A673 (cell line): Measurements from ENCODE around the gene GET4. TPM values are rescaled to one million over a fixed set of nuclear protein-coding genes. Genes with fewer than 3 reads are reported as not detected.

ENCODE experiments used
- BruUV-seq: library from RNA; stranded (reverse); fragments of 400-500 nt; replicated peaks from 2 replicates; lab custom pipeline; 2021; lab: Mats Ljungman, UMichigan
- CTCF ChIA-PET: fragments of 300-600 bp; sonication (Branson Sonifier 250); formaldehyde crosslinking; loops from one replicate; lab custom pipeline; 2022; ENCODE audit warnings: antibody characterized with exemption; lab: Charles Lee
- POLR2A ChIA-PET: fragments of 300-600 bp; sonication (Branson Sonifier 250); formaldehyde crosslinking; loops from one replicate; lab custom pipeline; 2022; ENCODE audit warnings: antibody characterized with exemption; ENCODE audit not compliant: low non-redundant PET; lab: Charles Lee
- DNase-seq: peaks from one replicate; pipeline ENCODE4 v3.0.0-alpha.2; 2015; ENCODE audit warnings: low spot score
- H3K27ac ChIP-seq: fragments of 200-600 bp; sonication (generic); 2 replicates; pipeline ENCODE4 v1.5.1; 2016; ENCODE audit warnings: mixed run types, low read depth, mild to moderate bottlenecking, mixed read lengths, antibody characterized with exemption, low read length; ENCODE audit not compliant: poor library complexity, severe bottlenecking
- H3K27me3 ChIP-seq: fragments of 200-600 bp; sonication (generic); replicated peaks from 2 replicates; pipeline ENCODE4 v1.6.1; 2017; ENCODE audit warnings: mixed run types, low read depth, mild to moderate bottlenecking, mixed read lengths, antibody characterized with exemption, low read length; ENCODE audit not compliant: insufficient read depth, poor library complexity
- H3K36me3 ChIP-seq: fragments of 200-600 bp; sonication (generic); 2 replicates; pipeline ENCODE4 v1.6.1; 2016; ENCODE audit warnings: mixed run types, mild to moderate bottlenecking, mixed read lengths, antibody characterized with exemption, low read length; ENCODE audit not compliant: insufficient read depth, poor library complexity, severe bottlenecking
- H3K4me1 ChIP-seq: fragments of 200-600 bp; sonication (generic); 2 replicates; pipeline ENCODE4 v1.6.1; 2017; ENCODE audit warnings: mixed run types, mild to moderate bottlenecking, mixed read lengths, antibody characterized with exemption, low read length; ENCODE audit not compliant: insufficient read depth, poor library complexity, severe bottlenecking
- H3K4me3 ChIP-seq: fragments of 200-600 bp; sonication (generic); 2 replicates; pipeline ENCODE4 v1.5.1; 2016; ENCODE audit warnings: low read depth, mixed run types, mild to moderate bottlenecking, mixed read lengths, low read length; ENCODE audit not compliant: poor library complexity, severe bottlenecking
- H3K9me3 ChIP-seq: fragments of 200-600 bp; sonication (generic); 2 replicates; pipeline ENCODE4 v1.6.1; 2016; ENCODE audit warnings: mixed run types, low read depth, mild to moderate bottlenecking, mixed read lengths, antibody characterized with exemption, low read length; ENCODE audit not compliant: poor library complexity, severe bottlenecking
- EZH2 ChIP-seq: fragments of 200-600 bp; sonication (generic); IDR thresholded peaks from 2 replicates; pipeline ENCODE4 v1.6.1; 2017; ENCODE audit warnings: borderline replicate concordance, low read depth, mild to moderate bottlenecking, mixed read lengths, antibody characterized with exemption, low read length; ENCODE audit not compliant: poor library complexity, severe bottlenecking
- intact Hi-C: fragments of 100-400 bp; cut with micrococcal nuclease; formaldehyde crosslinking; loops from one replicate; pipeline ENCODE4 v1.10.0; 2022; ENCODE audit not compliant: unreplicated experiment
- total RNA-seq: library from RNA; stranded (reverse); gene quantifications from 2 replicates; pipeline ENCODE4 v1.2.3, GENCODE V29; 2021
- TF ChIP-seq, protein P1 (sequence below): fragments of 300-800, 200-600 bp; sonication (generic); conservative IDR thresholded peaks from 2 replicates; pipeline ENCODE4 v1.5.1; 2017; ENCODE audit warnings: low read depth, mild to moderate bottlenecking, antibody characterized with exemption, low read length, moderate library complexity, mixed read lengths

The GET4 gene
- total RNA-seq, 1 experiment from 2014 or later: 49.7 TPM

GRCh38 chr7:837001-837400, 39.4 kb upstream of the GET4 start:
- H3K27ac ChIP-seq: no peak overlapping the region
- H3K27me3 ChIP-seq: no peaks in the 10 kb centered on the region
- TF ChIP-seq, protein P1, sequence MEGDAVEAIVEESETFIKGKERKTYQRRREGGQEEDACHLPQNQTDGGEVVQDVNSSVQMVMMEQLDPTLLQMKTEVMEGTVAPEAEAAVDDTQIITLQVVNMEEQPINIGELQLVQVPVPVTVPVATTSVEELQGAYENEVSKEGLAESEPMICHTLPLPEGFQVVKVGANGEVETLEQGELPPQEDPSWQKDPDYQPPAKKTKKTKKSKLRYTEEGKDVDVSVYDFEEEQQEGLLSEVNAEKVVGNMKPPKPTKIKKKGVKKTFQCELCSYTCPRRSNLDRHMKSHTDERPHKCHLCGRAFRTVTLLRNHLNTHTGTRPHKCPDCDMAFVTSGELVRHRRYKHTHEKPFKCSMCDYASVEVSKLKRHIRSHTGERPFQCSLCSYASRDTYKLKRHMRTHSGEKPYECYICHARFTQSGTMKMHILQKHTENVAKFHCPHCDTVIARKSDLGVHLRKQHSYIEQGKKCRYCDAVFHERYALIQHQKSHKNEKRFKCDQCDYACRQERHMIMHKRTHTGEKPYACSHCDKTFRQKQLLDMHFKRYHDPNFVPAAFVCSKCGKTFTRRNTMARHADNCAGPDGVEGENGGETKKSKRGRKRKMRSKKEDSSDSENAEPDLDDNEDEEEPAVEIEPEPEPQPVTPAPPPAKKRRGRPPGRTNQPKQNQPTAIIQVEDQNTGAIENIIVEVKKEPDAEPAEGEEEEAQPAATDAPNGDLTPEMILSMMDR: no peak
- TF ChIP-seq EZH2: no peak
- POLR2A ChIA-PET: no interaction called here
- H3K4me1 ChIP-seq: peaks cover 19% of the 10 kb centered on the region
- CTCF ChIA-PET: interaction anchor here (1.0 kb wide), 1 partner anchor 20 kb away, joined by 3 read pairs; no protein-coding TSS in a partner anchor
- DNase-seq: no peak
- H3K4me3 ChIP-seq: no peak overlapping the region
- intact Hi-C loops: no loop called here
- H3K36me3 ChIP-seq: peaks cover 26% of the 10 kb centered on the region
- BruUV-seq: no TSS peak
- no peaks in the 10 kb centered on the region for H3K9me3 ChIP-seq

- intact Hi-C loops: no loop called here
- BruUV-seq: no TSS peak
- CTCF ChIA-PET: no interaction called here
Measured at GRCh38 chr7:840001-840600, 36.3 kb upstream of the GET4 start.

DNA sequence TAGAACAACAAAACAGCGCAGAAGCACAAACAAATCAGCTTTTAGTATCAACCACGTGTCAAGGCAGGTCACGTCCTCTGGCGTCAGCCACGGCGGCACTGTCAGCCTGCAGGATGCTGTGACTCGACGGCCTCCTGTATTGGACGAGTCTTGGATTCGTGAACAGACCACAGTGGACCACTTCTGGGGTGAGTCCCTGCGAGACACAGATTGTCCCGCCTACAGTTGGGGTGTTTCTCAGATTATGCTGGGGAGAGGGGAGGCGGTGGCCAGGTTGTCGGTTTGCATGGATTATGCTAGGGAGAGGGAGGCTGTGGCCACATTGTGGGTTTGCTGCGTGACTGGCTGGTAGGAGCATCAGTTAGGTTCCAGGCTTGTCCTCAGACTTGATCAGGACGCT, 34.4 kb upstream of the GET4 start:
- Histone ChIP-seq H3K27ac (no peak overlapping the region), H3K36me3 (peaks cover 54% of the 10 kb centered on the region), H3K9me3 (no peaks in the 10 kb centered on the region), H3K4me1 (no peaks in the 10 kb centered on the region), H3K4me3 (no peak overlapping the region), H3K27me3 (no peaks in the 10 kb centered on the region)
- ChIA-PET POLR2A (no interaction called here), CTCF (no interaction called here)
- no TSS peak for BruUV-seq
- intact Hi-C loops: no loop called here
- no peak for TF ChIP-seq EZH2
- TF ChIP-seq, protein P1: no peak
- no peak for DNase-seq

More at GRCh38 chr7:840001-840600, 36.3 kb upstream of the GET4 start:
- Histone ChIP-seq H3K4me1 (peaks cover 11% of the 10 kb centered on the region), H3K36me3 (peaks cover 52% of the 10 kb centered on the region), H3K4me3 (no peak overlapping the region), H3K9me3 (no peaks in the 10 kb centered on the region), H3K27me3 (no peaks in the 10 kb centered on the region), H3K27ac (no peak overlapping the region)
- POLR2A ChIA-PET: no interaction called here
- DNase-seq: no peak
- TF ChIP-seq, protein P1: no peak
